SHP77 (cell line): ENCODE results near the gene CALR.
"Not testable (repeated sequence)": the region's sequence is repeated elsewhere in the genome, so short reads cannot be mapped to it uniquely, and the experiment has no call there.

Source experiments
- DNase-seq, 2 experiments: peaks; one replicate each; lab custom pipeline; 2025; lab: John Stamatoyannopoulos, UW

Gene CALR

DNA sequence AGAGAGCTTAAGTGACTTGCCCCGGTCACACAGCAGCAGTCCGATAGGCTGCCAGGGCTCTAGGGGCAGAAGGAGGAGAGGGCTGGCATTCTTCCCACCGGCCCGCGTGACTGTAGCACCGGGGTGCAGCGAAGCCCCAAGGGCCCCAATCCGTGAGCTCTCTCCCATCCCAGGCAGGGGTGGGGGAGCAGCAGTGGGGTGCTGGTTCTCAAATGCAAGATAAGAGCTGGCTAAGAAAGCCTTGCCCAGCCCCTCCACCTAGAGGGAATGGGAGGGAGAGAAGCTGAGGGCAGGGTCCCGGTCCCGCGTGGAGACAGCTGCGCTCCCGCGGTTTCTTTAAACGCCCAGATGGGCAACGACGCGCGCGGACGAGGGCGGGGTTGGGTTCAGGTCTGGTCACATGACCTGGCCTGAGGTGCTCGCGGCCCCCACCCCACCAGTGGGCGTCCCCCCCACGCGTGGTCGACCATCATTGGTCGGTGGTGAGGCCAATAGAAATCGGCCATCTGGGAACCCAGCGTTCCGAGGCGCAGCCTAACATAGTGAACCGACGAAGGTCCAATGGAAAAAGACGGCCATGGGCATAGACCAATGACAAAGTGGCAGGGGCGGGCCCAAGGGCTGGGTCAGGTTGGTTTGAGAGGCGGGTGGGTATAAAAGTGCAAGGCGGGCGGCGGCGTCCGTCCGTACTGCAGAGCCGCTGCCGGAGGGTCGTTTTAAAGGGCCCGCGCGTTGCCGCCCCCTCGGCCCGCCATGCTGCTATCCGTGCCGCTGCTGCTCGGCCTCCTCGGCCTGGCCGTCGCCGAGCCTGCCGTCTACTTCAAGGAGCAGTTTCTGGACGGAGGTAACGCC is at the start of gene CALR:
Gene CALR (plus strand): TSS at position 683 of the 852 bp plus-strand sequence. CDS start 71 bp downstream, at position 754.
- DNase-seq = peak; percentile 98 to 99

DNA sequence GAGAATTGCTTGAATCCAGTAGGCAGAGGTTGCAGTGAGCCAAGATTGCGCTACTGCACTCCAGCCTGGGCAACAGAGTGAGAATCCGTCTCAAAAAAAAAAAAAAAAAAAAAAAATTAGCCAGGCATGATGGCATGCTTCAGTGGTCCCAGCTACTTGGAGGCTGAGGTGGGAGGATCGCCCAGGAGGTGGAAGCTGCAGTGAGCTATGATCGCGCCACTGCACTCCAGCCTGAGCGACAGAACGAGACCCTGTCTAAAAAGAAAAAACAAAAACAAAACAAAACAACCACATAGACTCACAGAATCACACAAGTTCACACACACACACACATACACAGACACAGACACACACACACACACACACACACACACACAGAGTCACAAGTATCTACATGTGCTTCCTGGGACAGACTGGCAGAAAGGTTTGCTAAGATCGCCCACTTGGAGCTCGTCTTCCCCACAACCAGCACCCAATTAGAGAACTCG is 48.1 kb upstream of the CALR start:
- DNase-seq = not testable (repeated sequence)

DNA sequence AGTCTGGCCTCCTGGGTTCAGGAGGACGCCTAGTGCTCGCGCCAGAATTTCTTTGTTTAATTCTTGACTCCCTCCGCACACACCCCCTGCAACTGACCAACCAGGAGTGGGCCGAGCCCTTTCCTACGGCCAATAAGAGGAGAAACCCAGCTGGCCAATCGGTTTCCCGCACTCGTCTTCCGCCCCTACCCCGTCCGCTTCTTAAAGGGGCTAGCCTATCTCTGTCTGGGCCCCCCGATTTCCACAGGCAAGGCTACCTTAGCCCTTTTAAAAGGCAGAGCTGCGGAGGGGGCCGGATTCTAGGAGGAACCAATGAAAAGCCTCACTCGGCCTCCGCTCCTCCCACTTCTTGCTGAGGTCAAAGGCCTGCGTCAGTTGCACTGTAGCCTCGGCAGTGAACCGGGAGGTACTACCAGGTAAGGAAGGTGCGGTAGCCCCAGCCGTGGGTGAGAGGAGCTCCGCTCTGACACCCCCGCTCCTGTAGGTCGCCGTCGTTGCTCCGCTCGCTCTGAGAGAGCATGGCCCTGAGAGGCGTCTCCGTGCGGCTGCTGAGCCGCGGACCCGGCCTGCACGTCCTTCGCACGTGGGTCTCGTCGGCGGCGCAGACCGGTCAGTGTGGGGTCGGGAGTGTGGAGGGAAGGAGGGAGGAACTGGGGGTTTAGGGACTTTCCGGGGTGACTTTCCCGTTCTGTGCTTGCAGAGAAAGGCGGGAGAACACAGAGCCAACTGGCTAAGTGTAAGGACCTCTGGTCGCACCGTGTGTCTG is 47.4 kb upstream of the CALR start, which contains the start of gene GCDH:
Gene GCDH (plus strand): TSS at position 374 of the 766 bp plus-strand sequence. CDS start 145 bp downstream, at position 519.
- peak; percentile 99 for DNase-seq

DNA sequence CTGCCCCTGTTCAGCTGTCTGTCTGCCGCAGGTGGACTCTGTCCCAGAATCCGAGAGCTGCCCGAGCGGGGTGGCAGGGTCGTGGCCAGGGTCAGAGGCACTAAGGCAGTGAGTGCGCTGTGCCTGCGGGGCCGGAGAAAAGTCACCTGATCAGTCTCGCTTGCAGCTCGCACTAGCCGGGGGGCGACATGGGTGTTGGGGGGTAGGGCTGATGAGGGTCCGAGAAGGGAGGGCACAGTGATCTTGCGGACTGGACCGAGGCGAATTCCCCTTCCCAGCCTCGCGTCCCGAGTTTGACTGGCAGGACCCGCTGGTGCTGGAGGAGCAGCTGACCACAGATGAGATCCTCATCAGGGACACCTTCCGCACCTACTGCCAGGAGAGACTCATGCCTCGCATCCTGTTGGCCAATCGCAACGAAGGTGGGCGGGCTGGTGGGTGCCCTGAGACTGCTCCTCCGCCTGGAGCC is 46.8 kb upstream of the CALR start:
- DNase-seq = no peak

DNA sequence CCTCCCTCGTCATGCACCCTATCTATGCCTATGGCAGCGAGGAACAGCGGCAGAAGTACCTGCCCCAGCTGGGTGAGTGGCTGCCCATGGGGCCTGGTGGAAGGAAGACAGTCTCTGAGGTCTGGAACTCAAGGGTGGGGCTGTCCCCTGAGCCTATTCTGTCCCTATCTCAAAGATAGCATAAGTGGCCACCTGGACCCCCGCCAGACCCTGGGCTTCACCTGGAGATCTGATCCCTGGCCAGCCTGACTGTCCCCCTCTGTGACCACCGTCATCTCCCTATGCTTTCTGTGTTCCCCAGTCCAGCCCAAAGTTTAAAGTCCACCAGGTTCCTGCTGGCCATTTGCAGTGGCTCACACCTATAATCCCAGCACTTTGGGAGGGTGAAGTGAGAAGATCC is 44.8 kb upstream of the CALR start:
- no peak for DNase-seq

DNA sequence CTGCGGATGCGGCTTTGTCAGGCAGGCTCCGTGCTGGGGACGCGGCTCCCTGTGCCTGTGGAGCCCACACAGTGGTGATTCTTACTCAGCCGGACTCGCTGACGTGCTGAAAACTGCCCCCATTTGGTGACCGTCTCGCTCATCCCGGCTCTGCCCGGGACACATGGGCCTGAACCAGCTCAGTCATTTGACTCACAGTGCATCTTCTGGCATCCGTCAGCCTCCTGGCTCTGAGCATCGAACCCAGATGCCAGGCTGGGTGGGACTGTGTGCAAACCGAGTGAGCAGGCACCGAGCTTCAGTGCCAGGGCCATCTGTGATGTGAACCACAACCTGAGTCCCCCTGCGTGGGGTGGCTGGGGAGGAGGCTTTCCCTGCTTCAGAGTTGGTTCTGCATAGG is 41.9 kb upstream of the CALR start:
- no peak for DNase-seq

DNA sequence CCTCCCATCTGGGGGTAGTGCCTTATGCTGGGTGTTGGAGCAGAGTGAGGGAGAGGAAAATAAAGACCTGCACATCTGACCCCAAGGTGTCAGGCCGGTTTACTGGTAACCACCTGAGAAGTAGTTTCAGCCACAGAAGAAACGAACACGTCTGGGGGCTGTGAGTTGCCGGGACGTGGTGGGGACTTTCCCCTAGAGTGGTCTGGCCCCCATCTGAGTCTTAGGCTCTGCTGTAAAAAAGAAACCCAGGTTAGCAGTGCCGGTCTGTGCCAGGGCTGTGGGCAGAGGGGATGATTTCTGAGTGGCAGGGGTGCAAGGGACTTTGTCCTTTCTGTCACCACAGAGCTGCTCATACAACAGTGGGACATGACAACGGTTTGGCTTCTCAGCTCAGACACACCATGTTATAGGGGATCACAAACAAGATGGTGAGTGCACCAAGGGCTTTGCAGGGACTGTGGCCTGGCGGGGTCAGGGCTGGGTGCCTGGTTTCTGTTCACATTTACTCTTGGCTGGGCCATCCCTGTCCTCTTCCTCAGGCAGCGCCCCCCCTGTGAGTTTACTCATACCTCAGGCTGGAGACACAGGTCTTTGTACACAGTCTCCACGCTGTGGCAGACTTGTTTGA is 38.4 kb upstream of the CALR start:
- DNase-seq = no peak

DNA sequence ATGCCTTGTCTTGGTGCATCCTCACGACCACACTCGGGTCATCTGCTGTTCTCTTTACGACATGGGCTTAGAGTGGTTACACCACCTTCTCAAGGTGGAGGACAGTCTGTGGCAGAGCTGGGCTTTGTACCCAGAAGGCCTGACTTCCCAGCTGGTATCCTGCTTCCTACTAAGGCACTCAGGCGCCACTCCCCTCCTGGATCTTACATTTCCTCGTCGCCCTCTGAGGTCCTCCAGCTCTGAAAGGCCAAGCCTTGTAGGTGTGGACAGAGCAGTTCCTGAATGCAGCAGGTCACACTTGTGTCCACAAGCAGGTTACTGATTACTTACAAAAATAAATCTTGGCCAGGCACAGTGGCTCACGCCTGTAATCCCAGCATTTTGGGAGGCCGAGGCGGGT is 31.2 kb upstream of the CALR start:
- no peak for DNase-seq

DNA sequence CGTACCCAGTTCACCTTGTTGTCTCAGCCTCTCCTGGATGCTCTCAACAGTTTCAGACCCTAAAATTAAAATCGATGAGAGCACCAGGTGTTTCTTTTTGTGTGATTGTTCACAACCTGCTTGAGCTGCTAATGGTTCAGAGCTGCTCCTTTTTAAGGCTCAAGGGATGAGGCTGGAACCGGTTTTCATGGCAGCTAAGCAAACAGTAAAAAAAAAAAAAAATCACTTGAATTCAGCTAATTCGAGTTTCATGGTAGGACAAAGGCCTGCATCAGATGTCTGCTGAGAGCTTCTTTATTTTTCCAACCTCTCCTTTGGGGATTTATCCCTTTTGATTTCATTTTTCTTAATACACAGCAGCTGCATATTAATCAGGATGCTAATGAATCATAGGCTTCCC is 25.8 kb upstream of the CALR start:
- DNase-seq = peak; percentile 8 to 11

DNA sequence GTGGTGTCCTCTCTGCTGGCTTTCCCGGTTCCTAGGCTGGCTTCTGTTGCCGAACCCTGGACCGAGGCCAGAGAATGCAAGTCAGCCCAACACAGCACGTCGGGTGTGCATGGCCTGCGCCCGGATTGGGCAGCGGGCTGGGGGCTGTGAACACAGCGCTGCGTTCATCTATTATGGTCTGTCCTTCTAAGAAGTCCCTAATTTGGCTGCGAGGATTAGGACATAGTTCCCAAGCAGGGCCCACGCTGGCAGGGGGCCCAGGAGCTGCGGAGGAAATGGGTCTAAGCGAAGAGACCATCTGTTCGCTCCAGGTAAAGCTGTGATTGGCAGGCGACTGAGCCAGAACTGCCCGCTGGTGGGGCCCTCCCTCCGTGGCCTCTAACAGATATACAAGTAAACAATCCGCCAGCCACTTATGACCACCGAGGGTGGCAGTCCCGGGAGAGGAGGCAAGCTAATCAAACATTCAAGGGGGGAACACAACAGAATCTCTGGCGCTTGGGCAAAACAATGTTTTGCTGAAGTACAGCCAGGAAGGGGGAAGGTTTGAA is 25.3 kb upstream of the CALR start:
- DNase-seq = peak; percentile 80 to 87

DNA sequence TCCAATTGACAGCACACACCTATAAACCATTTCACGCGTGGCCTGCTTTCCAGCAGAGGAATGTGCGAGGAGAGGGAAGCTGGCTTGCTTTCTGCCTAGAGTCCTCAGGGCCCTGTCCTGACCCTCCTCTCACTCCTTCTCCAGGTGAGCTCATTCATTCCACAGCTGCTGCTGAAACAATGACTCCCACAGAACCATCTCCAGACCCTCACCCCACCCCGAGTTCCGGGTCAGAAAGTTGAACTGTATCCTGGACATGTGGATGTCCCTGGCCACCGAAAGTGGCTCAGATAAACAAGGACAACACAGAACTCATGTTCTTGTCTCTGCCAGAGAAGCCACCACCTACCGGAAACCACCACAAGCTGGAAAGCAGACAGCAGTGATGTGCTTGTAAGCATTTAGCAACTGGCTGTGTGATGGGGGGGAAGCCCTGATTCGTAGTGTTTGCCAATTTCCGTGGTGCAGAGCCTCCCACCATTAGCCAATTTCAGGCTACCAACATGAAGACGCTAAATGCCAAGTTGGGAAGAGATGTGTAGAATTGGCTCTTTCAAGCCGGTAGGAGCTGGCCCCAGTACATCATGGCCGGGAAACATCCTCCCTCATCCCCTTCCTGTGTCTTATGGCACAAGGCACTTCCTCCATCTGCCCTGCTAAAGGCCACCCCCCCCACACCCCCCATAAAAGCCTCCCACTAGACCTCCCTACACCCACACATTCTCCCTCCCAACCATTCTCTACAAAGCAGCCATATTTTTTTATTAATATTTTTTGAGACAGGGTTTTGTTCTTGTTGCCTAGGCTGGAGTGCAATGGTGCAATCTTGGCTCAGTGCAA is 24.3 kb upstream of the CALR start:
- peak; percentile 25 to 31 for DNase-seq

DNA sequence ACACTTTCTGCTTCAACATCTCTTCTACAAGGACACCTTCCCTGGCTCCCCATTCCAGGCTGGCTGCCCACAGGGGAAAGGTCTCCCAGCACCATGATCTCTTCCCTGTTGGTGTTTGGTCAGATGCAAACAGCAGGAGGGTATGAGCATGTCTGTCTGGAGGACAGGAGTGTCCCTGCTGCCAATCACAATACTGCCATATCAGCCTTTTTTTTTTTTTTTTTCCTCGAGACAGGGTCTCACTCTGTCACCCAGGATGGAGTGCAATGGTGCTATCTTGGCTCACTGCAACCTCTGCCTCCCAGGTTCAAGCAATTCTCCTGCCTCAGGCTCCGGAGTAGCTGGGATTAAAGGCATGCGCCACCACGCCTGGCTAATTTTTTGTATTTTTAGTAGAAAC is 22.5 kb upstream of the CALR start:
- not testable (repeated sequence) for DNase-seq

DNA sequence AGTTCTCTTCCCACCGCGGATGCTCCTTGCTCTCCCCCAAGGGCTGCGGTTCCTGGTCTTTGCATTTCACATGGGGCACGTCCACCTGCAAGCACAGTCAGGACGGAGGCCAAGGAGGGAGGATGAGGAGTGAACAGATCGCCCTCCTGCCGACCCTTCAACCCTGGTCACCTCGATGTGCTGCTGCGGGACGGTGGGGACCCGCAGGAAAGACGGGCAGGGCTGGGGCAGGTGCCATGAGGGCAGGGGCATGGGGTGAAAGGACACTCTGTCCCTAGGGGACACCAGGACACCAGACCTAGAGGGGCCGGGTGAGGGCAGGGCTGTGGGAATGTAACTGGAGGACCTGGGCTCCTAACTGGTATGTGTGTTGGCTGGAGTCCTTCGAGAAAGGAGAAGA is 20.2 kb upstream of the CALR start:
- DNase-seq = no peak

DNA sequence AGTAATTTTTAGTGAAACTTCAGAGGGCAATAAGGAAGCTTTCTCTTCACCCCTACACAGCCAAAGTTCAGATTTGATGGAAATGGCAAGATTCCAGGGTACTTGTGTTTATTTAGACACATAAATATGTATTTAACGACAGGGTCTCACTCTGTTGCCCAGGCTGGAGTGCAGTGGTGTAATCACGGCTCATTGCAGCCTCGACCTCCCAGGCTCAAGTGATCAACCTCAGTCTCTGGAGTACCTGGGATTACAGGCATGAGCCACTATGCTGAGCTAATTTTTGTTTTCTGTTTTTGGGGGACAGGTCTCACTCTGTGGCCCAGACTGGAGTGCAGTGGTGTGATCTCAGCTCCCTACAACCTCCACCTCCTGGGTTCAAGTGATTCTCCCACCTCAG is 17.4 kb upstream of the CALR start:
- no peak for DNase-seq

DNA sequence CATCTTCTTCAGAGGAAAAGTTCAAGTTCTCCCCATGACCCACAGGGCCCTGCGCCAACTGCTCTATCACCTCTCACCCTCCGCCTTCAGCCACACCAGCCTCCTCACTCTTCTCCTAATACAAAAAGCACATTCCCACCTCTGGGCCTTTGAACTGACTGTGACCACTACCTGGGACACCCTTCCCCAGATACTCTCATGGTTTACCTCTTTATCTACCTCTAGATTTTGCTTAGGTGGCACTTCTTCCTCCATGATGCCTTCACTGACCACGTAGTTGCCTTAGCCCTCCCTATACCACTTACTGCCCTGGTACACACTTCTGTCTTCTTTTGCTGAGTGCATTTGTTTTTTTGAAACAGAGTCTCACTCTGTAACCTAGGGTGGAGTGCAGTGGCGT is 15.4 kb upstream of the CALR start:
- DNase-seq = no peak

DNA sequence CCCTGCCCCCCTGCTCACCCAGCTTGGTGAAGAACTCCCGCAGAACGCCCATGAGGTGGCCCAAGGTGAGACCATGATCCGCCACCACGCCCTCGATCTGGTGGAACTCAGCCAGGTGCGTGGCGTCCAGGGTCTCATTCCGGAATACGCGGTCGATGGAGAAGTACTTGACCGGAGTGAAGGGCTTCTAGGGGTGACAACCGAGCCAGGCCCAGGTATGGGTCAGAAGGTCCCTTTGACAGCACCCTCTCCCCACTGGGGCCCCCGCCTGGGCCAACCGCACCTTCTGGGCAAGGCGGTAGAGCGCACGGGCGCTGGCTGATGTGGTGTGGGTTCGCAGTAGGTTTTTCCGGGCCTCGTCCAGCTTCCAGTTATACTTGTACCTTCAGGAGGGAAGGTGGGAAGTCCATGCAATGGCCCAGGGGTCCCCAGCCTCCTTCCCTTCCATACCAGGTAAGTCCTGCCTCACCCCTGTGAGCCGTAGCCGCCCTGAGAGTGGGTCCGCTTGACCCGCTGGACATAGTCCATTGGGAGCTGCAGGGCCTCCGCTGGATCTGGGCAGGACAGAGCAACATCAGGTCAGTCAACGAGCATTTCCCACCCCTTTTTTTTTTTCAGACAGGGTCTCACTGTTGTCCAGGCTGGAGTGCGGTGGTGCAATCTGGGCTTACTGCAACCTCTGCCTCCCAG is 13.6 kb upstream of the CALR start:
- no peak for DNase-seq

DNA sequence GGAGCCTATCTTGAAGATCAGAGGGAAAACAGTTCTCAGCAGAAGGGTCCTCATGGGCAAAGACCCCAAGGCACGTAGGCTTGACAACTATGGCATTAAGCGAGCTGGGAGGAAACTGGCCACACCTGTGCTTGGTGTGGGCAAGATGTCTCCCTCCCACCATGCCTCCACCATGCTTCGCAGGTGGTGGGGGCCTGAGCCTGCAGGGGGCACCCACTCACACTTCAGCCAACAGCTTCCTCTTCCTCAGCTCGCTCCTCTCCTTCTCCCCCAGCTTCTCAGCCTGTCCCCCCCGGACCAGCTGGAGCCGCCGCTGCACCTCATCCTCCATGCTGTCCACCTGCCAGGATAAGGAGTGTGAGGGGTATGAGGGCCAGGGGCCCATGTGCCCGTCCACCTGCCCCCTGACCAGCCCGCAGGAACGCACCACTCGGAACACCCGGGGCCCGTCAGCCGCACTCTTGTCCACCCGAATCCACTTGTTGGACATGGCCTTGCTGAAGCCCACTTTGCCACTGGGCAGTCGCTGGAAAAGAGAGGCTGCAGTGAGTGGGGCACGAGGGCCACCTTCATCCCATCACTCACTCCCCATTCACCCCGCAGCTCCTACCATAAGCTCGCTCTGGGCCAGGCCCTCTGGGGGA is 8.3 kb upstream of the CALR start:
- DNase-seq = no peak

DNA sequence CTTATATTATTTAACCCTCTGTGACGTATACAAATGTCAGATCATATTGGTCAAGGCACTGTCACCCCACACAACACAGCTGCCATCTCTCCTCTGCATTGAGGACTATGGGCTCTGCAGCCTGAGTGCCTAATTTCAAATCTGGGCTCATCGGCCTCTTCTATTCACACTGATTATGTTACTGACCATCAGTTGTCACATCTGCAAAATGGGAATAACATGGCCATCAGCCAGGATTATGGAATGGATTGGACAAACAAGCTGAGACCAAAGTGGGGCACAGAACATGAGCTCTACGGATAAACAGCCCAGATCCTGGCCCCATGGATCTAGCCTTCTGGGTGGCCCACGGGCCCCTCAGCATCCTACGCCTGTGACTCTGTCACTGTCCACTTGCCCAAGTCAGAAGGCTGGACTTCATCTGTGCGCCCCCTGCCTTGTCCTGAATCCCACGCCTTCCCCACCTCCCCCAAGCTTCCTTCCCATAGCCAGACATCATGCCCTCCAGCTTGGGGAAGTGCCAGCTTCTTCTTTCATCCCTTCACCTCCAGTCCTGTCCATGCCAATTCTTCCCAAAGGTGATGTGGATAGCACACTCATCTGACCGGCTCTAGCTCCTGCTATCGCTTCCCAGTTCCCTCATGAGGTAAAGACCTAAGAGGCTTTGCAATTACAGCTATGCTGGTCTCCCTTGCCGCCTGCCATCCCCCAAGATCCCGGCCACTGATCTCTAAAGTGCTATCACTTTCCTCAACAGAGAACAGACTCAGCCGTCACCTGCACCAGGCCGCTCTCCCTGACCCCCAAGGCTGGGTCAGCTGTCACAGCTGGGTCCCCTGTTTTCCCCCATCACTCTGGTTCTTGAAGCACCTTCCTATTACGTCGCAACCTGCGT is 5.8 kb upstream of the CALR start:
- no peak for DNase-seq
